Airway epithelial cell (primary cell): ENCODE data around the gene NPVF. TPM values are rescaled to one million over a fixed set of nuclear protein-coding genes. Genes with fewer than 3 reads are reported as not detected.

Experiments
- total RNA-seq: library from RNA; depleted of rRNA; stranded (reverse); fragments of >200 nt; gene quantifications from 2 replicates; pipeline ENCODE4 v1.2.3, GENCODE V29; 2015

NPVF gene
- total RNA-seq: not detected in 2 replicates

GRCh38 chr7:25228386-25228785 lies at the start of gene NPVF:
NPVF (minus strand) TSS chr7:25228486; CDS start chr7:25228439, 47 bp downstream.

Other genes starting within 250 kb of the NPVF start
- gene OSBPL3, start 248.3 kb downstream of the NPVF start, total RNA-seq: 19.7 and 25.3 TPM in 2 replicates
- 77.9 and 79.8 TPM in 2 replicates for gene CYCS, start 103.2 kb downstream of the NPVF start, total RNA-seq